Measurements from ENCODE around the gene WDR89.

- TF ChIP-seq RARB (CRISPR knock-in tag; IDR thresholded peaks at IDR 0.05) (no peak), PATZ1 (CRISPR knock-in tag; IDR thresholded peaks at IDR 0.05; ENCODE audit: borderline replicate concordance) (no peak), TOX (CRISPR knock-in tag; IDR thresholded peaks at IDR 0.05; ENCODE audit: borderline replicate concordance) (no peak), ZNF565 (CRISPR knock-in tag; conservative IDR thresholded peaks at IDR 0.05; ENCODE audit: low read depth) (no peak), GLIS3 (CRISPR knock-in tag; IDR thresholded peaks at IDR 0.05) (no peak), CREB5 (CRISPR knock-in tag; IDR thresholded peaks at IDR 0.05; ENCODE audit: low read depth) (no peak), POU6F1 (CRISPR knock-in tag; IDR thresholded peaks at IDR 0.05; ENCODE audit: borderline replicate concordance, low read depth) (no peak), ZNF8 (CRISPR knock-in tag; IDR thresholded peaks at IDR 0.05) (no peak), CSDC2 (CRISPR knock-in tag; IDR thresholded peaks at IDR 0.05) (no peak), ARNTL (CRISPR knock-in tag; IDR thresholded peaks at IDR 0.05; ENCODE audit: borderline replicate concordance, low read depth) (no peak), ESRRG (CRISPR knock-in tag; IDR thresholded peaks at IDR 0.05) (no peak)
Observed at GRCh38 chr14:63611078-63611477, 30.6 kb downstream of the WDR89 start.
